A549 treated with DMSO at 1 μM for 4 hours (cell line): Measurements from ENCODE around the gene OR6B3. TPM values are rescaled to one million over a fixed set of nuclear protein-coding genes. Genes with fewer than 3 reads are reported as not detected.

Experiments used
- total RNA-seq: library from RNA; stranded (reverse); fragments of 200-300 nt; extraction: Qiagen RNA extraction; gene quantifications from 5 replicates; pipeline ENCODE4 v1.2.3, GENCODE V29; 2022; ENCODE audit warnings: low read depth

The OR6B3 gene
- not detected in 5 replicates for total RNA-seq

GRCh38 chr2:240053173-240054155 lies at the start of gene OR6B3:
Gene OR6B3, minus strand, starts transcription at chr2:240053521.

GRCh38 chr2:240030379-240031094 lies 22.8 kb downstream of the OR6B3 start, which contains the start of gene OR6B2:
Gene OR6B2, minus strand, starts transcription at chr2:240030429. Its CDS starts 0 bp downstream, at chr2:240030429.

Other genes starting within 250 kb of the OR6B3 start
- 124 to 147 TPM (median 129 TPM) in 5 replicates for gene NDUFA10, start 28.2 kb downstream of the OR6B3 start, total RNA-seq
- not detected in 5 replicates for gene OR6B2, start 23.1 kb downstream of the OR6B3 start, total RNA-seq
- 243 to 298 TPM (median 272 TPM) in 5 replicates for gene COPS9, start 82.8 kb upstream of the OR6B3 start, total RNA-seq
- gene OTOS, start 87.1 kb upstream of the OR6B3 start, total RNA-seq: 0.21 TPM in 1 of 5 replicates, not detected in the others